8988T (cell line): Measurements from ENCODE around the gene FXR2.

ENCODE experiments used
- DNase-seq: peaks from one replicate; pipeline ENCODE4 v3.0.0; 2011

Gene FXR2

DNA sequence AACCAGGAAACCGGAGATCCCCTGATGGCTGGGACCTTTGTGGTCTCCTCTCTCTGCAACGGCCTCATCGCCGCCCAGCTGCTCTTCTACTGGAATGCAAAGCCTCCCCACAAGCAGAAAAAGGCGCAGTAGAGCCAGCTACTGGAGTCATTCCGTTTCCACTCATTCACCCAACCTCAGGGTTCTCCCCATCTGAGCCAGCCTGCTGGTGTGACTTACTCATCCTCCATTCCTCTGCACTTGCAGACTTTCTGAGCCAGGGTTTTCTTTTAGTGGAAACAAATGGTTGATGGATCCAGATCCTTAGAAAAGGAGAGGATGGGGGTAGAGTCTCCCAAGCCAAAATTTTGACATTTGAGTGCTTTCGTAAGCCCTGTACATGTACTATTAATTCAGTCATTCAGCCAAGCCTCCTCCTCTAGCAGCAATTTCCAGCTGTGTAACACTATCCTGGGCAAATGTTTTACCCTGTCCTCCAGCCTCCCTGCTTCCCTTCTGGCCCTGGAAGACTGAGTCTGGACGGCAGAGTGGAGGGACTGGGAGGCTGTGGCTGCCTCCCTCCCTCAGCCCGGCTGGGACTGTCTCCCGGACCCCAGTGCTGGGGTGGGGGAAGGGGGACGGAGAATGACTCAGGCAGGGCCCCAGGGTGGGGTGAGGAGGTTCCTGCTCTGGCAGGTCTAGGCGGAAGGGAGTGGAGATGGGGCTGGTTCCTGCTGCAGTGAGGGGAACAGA, 27.1 kb downstream of the FXR2 start:
- DNase-seq: no peak

DNA sequence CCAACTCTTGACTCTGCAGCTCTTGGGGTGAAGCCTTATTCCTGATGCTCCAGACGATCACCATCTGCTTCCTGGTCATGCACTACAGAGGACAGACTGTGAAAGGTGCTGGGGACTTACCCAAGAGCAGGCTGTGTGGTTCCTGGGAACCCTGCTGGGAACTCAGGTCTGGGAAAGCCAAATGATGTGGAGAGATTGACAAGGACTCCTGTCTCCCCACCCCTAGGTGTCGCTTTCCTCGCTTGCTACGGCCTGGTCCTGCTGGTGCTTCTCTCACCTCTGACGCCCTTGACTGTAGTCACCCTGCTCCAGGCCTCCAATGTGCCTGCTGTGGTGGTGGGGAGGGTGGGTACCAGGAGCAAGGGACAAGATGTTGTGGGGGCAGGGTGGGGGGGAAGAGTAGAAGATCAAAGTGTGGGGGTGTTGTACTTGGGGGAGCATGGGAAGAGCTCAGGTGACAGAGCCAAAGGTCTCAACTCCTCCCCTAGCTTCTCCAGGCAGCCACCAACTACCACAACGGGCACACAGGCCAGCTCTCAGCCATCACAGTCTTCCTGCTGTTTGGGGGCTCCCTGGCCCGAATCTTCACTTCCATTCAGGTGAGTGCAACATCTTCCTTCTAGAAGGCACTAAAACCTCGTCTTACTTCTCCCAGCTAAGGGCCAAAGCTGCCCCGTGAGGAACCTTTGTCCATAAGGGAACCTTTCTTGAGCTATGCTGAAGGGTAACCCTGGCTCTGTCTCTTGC, 27.9 kb downstream of the FXR2 start:
- DNase-seq: peak; percentile 84

DNA sequence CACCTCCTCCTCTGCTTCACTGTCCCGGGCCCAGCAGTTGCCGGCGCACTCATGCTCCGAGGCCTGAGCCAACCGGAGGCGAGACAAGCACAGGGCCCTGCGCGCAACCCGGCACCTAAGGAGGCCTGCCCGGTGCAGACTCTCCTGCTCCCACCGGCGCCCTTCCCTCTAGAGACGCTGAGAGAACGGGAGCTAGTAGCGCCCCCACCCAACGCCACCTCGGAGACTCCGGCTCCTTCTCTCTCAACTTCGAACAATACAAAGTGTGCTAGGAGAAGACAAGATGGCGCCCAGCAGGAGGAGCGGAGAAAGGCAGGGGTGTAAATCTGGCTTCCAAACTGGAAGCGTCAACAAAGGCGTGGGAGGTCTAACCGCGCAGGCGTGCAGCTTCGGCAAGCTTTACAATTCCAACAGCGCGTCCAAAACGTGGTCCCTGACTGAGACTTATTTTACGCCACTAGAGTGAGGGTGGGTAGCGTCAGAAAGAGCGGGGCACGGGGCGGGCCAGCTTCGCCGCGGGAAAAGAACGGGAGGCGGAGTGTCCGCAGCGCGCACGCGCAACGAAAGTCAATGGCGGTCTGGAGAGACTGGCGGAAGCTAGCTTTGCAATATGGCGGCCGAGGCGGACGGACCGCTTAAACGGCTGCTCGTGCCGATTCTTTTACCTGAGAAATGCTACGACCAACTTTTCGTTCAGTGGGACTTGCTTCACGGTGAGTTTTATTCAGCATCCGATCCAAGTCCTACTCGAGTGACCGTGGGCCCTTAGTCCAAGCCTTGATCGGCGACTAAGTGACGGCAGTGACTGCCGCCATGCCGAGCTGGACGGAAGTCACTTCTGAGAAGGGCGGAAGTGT, 31.2 kb downstream of the FXR2 start, which contains the start of gene MPDU1:
Gene MPDU1 (plus strand): TSS at position 600 of the 857 bp plus-strand sequence. CDS start 11 bp downstream, at position 611.
- peak; percentile 75 for DNase-seq

DNA sequence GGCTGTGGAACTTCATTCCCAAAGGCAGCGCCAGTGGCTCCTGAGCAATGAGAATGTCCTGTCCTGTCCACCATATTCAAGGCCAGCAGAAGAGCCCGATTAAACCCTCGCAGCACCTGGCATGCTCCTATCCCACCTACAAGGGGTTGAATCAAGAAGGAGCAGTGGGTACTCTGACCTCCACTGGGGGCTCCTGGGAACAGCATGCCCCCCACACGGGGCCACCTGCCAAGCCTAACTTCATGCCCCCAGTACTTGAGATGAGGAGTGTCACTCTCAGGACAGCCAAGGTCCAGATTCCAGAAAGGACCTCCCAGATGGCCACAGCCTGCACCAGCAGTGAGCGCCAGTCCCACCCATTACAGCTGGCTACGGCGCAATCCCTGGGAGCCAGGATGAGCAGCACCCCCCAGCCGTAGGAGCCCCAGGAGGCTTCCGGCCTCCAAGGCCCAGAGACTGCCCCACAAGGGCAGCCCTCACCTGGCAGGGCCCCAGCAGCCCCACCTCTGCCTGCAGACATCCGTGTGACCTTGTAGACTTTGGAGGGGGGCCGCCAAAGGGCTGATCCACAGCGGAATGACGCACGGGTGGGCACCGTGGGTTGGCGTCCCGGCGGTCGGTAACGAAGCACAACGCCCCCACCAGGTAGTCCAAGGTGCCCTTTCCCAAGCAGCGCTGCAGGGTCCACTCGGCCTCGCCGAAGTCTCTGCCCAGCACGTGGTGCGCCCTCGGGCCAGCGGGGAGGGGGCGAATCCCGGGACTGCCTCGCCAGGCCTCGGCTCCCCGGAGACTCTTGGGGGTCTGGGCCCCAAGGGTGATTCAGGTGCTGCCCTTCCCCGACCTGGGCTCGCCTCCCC, 32.1 kb downstream of the FXR2 start:
- DNase-seq: no peak

DNA sequence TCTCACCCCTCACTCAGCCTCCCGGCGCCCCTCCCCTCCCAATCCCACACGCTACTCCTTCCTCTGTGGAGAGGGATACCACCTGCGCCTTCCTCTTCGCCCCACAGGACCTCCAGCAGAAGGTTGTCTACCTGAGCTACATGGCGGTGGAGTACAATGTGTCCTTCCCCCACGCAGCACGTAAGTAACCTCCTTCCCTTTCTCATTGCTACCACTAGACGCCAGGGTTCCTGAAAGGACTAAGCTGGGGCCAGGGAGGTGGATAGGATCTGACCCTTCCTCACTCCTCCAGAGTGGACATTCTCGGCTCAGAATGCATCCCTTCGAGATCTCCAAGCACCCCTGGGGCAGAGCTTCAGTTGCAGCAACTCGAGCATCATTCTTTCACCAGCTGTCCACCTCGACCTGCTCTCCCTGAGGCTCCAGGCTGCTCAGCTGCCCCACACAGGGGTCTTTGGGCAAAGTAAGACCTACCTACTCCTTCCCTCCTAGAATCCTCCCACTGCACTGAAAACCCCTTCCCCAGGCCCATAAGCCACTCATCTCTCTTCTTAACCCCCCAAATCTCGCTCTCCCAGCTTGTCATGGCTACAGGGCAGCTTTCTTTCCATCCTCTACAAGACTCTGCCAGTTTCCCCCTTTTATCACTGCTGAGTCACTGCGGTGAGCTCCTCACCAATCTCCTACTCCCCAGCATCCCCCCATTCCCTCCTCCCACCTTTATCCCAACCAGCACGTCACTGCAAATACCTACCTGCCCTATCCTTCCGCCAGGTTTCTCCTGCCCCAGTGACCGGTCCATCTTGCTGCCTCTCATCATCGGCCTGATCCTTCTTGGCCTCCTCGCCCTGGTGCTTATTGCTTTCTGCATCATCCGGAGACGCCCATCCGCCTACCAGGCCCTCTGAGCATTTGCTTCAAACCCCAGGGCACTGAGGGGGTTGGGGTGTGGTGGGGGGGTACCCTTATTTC, 33.8 kb downstream of the FXR2 start:
- DNase-seq: no peak

DNA sequence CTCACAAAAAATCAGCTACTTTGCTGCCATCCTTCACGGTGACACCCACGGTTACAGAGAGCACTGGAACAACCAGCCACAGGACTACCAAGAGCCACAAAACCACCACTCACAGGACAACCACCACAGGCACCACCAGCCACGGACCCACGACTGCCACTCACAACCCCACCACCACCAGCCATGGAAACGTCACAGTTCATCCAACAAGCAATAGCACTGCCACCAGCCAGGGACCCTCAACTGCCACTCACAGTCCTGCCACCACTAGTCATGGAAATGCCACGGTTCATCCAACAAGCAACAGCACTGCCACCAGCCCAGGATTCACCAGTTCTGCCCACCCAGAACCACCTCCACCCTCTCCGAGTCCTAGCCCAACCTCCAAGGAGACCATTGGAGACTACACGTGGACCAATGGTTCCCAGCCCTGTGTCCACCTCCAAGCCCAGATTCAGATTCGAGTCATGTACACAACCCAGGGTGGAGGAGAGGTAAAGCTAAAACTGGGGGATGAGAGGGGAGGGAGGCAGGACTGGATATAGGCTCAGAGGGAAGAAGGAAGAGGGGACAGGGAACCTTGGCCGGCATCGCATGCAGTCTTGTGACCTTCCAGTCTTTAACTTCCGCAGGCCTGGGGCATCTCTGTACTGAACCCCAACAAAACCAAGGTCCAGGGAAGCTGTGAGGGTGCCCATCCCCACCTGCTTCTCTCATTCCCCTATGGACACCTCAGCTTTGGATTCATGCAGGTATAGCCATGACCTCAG, 34.7 kb downstream of the FXR2 start:
- DNase-seq: no peak

DNA sequence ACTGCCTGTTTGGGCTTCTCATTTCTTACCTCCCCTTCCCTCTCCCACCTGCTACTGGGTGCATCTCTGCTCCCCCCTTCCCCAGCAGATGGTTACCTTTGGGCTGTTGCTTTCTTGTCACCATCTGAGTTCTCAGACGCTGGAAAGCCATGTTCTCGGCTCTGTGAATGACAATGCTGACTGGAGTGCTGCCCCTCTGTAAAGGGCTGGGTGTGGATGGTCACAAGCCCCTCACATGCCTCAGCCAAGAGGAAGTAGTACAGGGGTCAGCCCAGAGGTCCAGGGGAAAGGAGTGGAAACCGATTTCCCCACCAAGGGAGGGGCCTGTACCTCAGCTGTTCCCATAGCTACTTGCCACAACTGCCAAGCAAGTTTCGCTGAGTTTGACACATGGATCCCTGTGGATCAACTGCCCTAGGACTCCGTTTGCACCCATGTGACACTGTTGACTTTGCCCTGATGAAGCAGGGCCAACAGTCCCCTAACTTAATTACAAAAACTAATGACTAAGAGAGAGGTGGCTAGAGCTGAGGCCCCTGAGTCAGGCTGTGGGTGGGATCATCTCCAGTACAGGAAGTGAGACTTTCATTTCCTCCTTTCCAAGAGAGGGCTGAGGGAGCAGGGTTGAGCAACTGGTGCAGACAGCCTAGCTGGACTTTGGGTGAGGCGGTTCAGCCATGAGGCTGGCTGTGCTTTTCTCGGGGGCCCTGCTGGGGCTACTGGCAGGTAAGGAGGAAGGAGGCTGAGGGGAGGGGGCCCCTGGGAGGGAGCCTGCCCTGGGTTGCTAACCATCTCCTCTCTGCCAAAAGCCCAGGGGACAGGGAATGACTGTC, 35.5 kb downstream of the FXR2 start, which contains the start of gene CD68:
Gene CD68 (plus strand): TSS at position 638 of the 833 bp plus-strand sequence. CDS start 40 bp downstream, at position 678.
- DNase-seq: peak; percentile 81

DNA sequence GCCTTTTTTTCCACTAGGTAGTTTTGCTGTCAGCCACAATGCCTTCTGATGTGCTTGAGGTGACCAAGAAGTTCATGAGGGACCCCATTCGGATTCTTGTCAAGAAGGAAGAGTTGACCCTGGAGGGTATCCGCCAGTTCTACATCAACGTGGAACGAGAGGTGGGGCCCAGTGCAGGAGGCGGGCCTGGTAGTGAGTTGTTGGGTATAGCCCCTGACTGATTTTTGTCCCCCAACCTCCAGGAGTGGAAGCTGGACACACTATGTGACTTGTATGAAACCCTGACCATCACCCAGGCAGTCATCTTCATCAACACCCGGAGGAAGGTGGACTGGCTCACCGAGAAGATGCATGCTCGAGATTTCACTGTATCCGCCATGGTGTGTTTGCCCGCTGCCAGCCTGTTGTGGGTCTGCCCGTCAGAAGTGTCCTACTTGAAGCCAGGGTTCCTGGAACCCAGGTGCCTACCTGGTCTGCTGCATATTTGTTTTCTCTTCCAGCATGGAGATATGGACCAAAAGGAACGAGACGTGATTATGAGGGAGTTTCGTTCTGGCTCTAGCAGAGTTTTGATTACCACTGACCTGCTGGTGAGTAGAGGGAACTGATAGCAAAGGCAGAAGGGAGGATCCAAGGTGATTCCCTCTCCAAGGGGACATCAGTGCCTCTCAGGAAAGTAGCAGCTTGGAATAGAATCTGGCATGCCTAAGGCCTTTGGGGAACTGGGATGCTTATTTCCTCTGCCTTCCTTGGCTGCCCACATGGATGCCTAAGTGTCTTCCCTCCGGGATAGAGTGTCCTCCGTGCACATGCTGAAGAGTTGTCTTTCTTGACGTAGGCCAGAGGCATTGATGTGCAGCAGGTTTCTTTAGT, 37.1 kb downstream of the FXR2 start:
- DNase-seq: no peak

DNA sequence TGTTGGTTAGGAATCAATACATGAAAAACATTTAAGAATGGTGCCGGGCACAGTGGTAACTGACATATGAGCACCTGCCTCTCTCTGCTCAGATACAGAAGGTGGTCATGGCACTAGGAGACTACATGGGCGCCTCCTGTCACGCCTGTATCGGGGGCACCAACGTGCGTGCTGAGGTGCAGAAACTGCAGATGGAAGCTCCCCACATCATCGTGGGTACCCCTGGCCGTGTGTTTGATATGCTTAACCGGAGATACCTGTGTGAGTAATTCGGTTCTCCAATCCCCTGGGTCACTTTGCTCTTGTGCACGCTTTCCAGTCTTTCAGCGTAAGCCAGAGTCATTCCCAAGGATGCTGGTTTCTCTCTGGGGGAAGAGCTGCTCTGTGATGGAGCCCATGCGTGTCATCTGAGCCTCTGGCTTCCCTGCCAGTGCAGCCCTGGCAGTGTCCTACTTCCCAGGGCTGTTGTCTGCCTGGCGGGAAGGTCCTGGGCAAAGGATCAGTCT, 38.2 kb downstream of the FXR2 start:
- no peak for DNase-seq

DNA sequence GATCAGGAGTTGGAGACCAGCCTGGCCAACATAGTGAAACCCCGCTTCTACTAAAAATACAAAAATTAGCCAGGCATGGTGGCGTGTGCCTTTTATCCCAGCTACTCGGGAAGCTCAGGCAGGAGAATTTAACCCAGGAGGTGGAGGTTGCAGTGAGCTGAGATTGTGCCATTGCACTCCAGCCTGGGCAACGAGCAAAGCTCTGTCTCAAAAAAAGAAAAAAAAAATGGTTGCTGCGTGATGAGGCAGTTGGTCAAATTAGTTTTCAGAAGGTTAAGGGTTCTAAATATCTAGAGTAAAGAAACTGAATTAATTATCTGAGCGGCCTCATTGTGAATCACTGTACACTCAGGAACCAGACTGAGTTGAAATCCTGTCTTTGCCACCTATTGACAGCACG, 38.7 kb downstream of the FXR2 start:
- no peak for DNase-seq

DNA sequence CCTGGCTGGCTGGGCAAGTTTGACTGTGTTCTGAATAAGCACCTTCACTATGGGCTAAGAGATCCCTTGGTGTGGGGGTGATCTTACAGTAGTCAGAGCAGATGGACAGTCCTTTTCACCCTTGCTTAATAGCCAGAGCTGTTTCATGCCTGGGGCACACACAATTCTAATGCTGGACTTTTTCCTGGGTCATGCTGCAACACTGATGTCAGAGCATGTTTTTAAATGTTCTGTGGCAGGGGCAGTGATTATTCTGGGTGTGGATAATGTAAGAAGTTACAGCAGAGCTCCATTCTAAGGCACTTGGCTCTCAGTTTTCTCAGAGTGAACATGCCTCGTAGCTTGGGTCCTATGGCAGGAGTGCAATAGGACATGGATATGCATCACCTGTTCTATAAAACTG, 39.2 kb downstream of the FXR2 start:
- no peak for DNase-seq

DNA sequence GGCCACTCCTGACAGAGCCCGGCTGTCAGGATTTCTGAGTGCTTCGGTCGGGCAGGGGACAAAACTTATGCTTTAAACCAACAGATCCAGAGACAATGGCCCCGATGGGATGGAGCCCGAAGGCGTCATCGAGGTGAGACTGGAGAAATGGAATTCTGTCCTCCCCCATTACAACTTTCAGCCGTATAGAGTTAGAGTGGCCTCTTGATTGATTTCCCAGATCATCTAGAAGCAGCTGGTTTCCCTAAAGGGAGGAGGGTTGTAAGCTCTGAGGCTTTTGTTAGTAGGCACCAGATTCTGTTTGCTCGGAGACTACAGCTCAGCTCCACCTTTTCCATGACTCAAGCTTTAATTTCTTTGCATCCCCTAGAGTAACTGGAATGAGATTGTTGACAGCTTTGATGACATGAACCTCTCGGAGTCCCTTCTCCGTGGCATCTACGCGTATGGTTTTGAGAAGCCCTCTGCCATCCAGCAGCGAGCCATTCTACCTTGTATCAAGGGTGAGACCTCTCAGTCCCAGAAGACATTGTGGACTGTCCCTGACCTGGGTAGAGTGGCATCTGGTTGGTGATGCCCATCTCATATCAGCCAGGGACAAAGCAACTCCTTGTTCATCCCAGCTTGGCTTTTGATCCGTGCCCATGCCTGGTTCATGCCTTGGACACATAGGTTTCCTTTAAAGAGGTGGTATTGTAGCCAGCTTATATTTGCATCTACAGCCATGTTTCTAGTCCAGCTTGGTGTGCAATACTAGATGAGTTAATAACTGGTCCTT, 40.3 kb downstream of the FXR2 start:
- no peak for DNase-seq

DNA sequence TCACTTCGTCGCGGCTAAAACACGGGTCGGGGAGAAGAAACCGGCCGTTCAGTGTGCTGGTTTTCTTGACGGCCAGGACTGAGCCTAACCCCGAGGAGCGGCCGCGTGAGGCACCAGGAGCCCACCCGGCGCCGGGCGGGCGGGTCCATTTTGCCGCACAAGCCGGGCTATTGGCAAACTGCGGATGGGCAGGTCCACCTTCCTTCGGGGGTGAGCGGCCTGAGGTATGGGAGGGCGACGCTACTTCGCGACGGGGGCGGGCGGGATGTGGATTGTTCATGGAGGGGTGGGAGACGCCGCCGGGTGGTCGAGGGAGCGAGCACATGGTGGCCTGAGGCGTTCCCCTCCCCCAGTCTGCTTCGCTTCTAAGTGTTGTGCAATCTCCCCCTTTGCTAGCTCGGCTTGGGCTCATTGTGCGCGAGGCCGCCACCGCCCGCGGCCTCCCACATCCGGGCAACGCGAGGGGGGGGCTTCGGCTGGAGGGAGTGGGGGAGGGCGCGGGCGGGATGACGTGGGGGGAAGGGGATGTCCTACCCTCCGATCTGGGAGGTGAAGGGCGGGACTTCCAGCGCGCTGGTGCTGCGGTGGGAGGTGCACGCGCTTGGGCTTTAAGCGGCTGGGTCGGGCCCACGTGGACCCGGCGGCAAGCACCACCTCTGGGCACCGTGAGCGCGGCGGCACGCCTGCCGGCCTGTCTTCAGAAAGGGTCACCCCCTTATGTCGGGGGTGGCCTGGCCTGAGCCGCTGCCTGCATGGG, 41.2 kb downstream of the FXR2 start:
- peak; percentile 77 for DNase-seq

DNA sequence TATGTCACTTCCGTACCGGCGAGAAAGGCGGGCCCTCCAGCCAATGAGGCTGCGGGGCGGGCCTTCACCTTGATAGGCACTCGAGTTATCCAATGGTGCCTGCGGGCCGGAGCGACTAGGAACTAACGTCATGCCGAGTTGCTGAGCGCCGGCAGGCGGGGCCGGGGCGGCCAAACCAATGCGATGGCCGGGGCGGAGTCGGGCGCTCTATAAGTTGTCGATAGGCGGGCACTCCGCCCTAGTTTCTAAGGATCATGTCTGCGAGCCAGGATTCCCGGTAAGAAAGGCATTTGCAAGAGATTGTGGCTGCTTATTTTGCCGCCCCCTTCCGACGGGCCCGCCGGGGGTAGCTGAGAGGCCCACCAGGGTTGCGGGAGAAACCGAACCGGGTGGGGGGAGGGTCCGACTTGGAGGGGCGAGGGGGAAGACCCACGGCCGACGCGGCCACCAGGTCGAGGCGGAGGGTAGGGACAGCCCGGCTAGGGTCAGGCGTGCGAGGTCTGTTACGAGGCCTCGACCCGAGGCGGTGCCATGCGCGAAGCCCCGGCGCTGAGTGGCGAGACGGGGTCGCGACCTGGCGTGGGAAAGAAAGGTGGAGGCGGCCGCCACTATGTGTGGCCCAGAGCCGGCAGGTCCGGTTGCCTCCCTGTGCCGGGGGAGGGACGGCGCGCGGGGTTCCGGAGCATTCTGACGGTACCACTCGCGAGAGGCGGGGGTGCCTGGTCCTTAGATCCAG, 41.9 kb downstream of the FXR2 start:
- peak; percentile 91 for DNase-seq

DNA sequence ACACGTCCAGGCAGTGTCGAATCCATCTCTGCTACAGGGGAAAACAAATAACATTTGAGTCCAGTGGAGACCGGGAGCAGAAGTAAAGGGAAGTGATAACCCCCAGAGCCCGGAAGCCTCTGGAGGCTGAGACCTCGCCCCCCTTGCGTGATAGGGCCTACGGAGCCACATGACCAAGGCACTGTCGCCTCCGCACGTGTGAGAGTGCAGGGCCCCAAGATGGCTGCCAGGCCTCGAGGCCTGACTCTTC, 42.4 kb downstream of the FXR2 start:
- DNase-seq: no peak

DNA sequence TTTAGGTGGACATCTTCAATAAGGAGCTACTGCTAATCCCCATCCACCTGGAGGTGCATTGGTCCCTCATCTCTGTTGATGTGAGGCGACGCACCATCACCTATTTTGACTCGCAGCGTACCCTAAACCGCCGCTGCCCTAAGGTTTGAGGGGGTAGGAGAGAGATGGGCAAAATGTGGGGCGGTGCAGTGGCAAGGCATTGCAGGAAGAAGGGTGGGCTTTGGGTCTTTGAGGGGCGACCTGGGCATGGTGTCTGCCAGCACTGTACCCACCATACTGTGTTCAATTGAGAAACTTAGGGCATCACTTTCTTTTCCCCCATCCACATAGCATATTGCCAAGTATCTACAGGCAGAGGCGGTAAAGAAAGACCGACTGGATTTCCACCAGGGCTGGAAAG, 44.3 kb downstream of the FXR2 start:
- DNase-seq: no peak
